Endodermal cell (in vitro differentiated cells): Measurements from ENCODE around the gene IGSF21. TPM values are rescaled to one million over a fixed set of nuclear protein-coding genes. Genes with fewer than 3 reads are reported as not detected.

Source experiments
- DNase-seq: peaks from one replicate; pipeline ENCODE4 v3.0.0-alpha.2; 2017
- H3K27ac ChIP-seq: 2 replicates; pipeline ENCODE4 v1.5.1; 2013; ENCODE audit warnings: mild to moderate bottlenecking, low read depth, low read length, moderate library complexity
- H3K27me3 ChIP-seq: 2 replicates; pipeline ENCODE4 v1.6.1; 2013; ENCODE audit warnings: mild to moderate bottlenecking, low read length, moderate library complexity; ENCODE audit not compliant: insufficient read depth, control insufficient read depth, poor library complexity, severe bottlenecking
- H3K36me3 ChIP-seq: 2 replicates; pipeline ENCODE4 v1.7.0; 2013; ENCODE audit warnings: mild to moderate bottlenecking, low read length, moderate library complexity; ENCODE audit not compliant: control insufficient read depth, insufficient read depth
- H3K4me1 ChIP-seq: one replicate; pipeline ENCODE4 v1.7.0; 2013; ENCODE audit warnings: low read length; ENCODE audit not compliant: control insufficient read depth, insufficient read depth
- H3K4me3 ChIP-seq: 2 replicates; pipeline ENCODE4 v1.5.1; 2013; ENCODE audit warnings: mild to moderate bottlenecking, low read length, moderate library complexity
- H3K9ac ChIP-seq: 2 replicates; pipeline ENCODE4 v1.6.1; 2013; ENCODE audit warnings: mild to moderate bottlenecking, low read length, moderate library complexity; ENCODE audit not compliant: poor library complexity, severe bottlenecking; ENCODE audit errors: extremely low read depth
- H3K9me3 ChIP-seq: 2 replicates; pipeline ENCODE4 v1.6.1; 2013; ENCODE audit warnings: mild to moderate bottlenecking, low read length, moderate library complexity; ENCODE audit not compliant: control insufficient read depth
- H3K27ac Mint-ChIP-seq: 2 replicates; pipeline ENCODE4 v1.8.0; 2020; ENCODE audit warnings: mixed read lengths
- H3K27me3 Mint-ChIP-seq: 2 replicates; pipeline ENCODE4 v1.8.0; 2021; ENCODE audit warnings: mild to moderate bottlenecking, mixed read lengths; ENCODE audit not compliant: insufficient read depth
- H3K36me3 Mint-ChIP-seq: 2 replicates; pipeline ENCODE4 v1.8.0; 2020; ENCODE audit warnings: low read depth, mixed read lengths
- H3K4me1 Mint-ChIP-seq: 2 replicates; pipeline ENCODE4 v1.8.0; 2020; ENCODE audit warnings: mixed read lengths
- H3K4me3 Mint-ChIP-seq: 2 replicates; pipeline ENCODE4 v1.8.0; 2020; ENCODE audit warnings: mild to moderate bottlenecking, moderate library complexity, mixed read lengths
- H3K9me3 Mint-ChIP-seq: 2 replicates; pipeline ENCODE4 v1.8.0; 2020; ENCODE audit warnings: mild to moderate bottlenecking, mixed read lengths
- WGBS, 2 experiments: methylation state at CpG; one replicate each; pipeline versions ENCODE4 v1.1.5 to v1.1.7; 2013; ENCODE audit warnings: missing lambda C conversion rate in 2 of 2, mixed read lengths in 1 of 2; ENCODE audit not compliant: insufficient coverage in 1 of 2, insufficient read length in 1 of 2; 5-methylcytosine and 5-hydroxymethylcytosine counted together
- total RNA-seq, 2 donors: library from RNA; stranded (reverse); fragmentation: NEBNext Ultra II Directional in 1 of 2; extraction: Animal tissue kit (Norgen Biotek cat#: 25700) in 1 of 2; gene quantifications; 2 replicates in 1 of 2; 3 replicates in 1 of 2; pipeline ENCODE4 v1.2.1, GENCODE V29; 2021
- TF ChIP-seq, protein P1 (sequence below): fragments of 200-600 bp; sonication (generic); conservative IDR thresholded peaks from 2 replicates; pipeline ENCODE4 v1.5.0; 2021; ENCODE audit warnings: antibody characterized with exemption, mild to moderate bottlenecking

The IGSF21 gene
- total RNA-seq, 2 donors from 2014 or later, result 1.3 to 1.7 TPM

GRCh38 chr1:18233176-18233864 is 125.7 kb downstream of the IGSF21 start:
- no peaks in the 10 kb centered on the region for H3K36me3 Mint-ChIP-seq
- Histone ChIP-seq H3K9ac (no peak overlapping the region), H3K27me3 (no peaks in the 10 kb centered on the region), H3K4me3 (no peak overlapping the region), H3K9me3 (peaks cover 10% of the 10 kb centered on the region), H3K27ac (no peak overlapping the region), H3K36me3 (no peaks in the 10 kb centered on the region), H3K4me1 (peaks cover 17% of the 10 kb centered on the region)
- TF ChIP-seq, protein P1, sequence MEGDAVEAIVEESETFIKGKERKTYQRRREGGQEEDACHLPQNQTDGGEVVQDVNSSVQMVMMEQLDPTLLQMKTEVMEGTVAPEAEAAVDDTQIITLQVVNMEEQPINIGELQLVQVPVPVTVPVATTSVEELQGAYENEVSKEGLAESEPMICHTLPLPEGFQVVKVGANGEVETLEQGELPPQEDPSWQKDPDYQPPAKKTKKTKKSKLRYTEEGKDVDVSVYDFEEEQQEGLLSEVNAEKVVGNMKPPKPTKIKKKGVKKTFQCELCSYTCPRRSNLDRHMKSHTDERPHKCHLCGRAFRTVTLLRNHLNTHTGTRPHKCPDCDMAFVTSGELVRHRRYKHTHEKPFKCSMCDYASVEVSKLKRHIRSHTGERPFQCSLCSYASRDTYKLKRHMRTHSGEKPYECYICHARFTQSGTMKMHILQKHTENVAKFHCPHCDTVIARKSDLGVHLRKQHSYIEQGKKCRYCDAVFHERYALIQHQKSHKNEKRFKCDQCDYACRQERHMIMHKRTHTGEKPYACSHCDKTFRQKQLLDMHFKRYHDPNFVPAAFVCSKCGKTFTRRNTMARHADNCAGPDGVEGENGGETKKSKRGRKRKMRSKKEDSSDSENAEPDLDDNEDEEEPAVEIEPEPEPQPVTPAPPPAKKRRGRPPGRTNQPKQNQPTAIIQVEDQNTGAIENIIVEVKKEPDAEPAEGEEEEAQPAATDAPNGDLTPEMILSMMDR, result no peak
- WGBS, 2 experiments, result 94% methylated on average over 5 of the region's 5 CpGs; no CpG with 5 or more reads in 1 of the 2 experiments
- H3K4me1 Mint-ChIP-seq, result peaks cover 31% of the 10 kb centered on the region
- H3K4me3 Mint-ChIP-seq, result no peak overlapping the region
- peak; percentile 59 for DNase-seq
- H3K9me3 Mint-ChIP-seq, result peaks cover 12% of the 10 kb centered on the region
- H3K27ac Mint-ChIP-seq, result no peak overlapping the region
- peaks cover 12% of the 10 kb centered on the region for H3K27me3 Mint-ChIP-seq

- WGBS, 2 experiments, result 76 to 82% methylated on average over 3 to 6 of the region's 6 CpGs
- H3K9me3 Mint-ChIP-seq, result peaks cover 12% of the 10 kb centered on the region
- Histone ChIP-seq H3K27me3 (no peaks in the 10 kb centered on the region), H3K9ac (no peak overlapping the region), H3K36me3 (no peaks in the 10 kb centered on the region), H3K4me1 (peaks cover 20% of the 10 kb centered on the region), H3K4me3 (no peak overlapping the region), H3K27ac (no peak overlapping the region), H3K9me3 (peaks cover 10% of the 10 kb centered on the region)
- H3K36me3 Mint-ChIP-seq, result no peaks in the 10 kb centered on the region
- peaks cover 42% of the 10 kb centered on the region for H3K4me1 Mint-ChIP-seq
- no peak overlapping the region for H3K27ac Mint-ChIP-seq
- DNase-seq, result peak; percentile 90
- H3K4me3 Mint-ChIP-seq, result no peak overlapping the region
- TF ChIP-seq, protein P1, result peak; percentile 94
- H3K27me3 Mint-ChIP-seq, result peaks cover 6% of the 10 kb centered on the region
These were observed 127.2 kb downstream of the IGSF21 start for GRCh38 chr1:18234790-18235242.

DNA sequence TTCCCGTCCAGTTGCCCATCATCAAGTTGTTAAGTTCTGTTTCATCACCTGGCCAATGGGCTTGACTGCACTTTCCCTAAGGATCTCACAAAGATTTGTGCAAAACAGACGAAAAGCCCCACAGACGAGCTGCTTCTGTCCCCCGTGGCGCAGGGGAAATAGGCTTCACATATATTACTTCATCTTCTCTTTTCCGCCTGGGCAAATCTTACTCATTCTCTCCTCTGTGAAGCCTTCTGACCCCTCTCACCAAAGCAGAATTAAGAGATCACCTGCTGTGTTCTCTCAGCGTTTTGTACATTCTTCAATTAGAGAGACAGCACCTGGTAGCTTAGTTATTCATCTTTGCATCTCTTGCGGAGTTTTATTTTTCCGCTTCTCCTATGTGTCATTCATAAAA is 129.8 kb downstream of the IGSF21 start:
- no peak overlapping the region for H3K27ac ChIP-seq

More for the DNA sequence above, 129.8 kb downstream of the IGSF21 start:
- WGBS, 2 experiments, result 77 to 84% methylated on average over 7 to 8 of the region's 9 CpGs
- Histone ChIP-seq H3K4me1 (peaks cover 19% of the 10 kb centered on the region), H3K4me3 (no peak overlapping the region), H3K9me3 (no peaks in the 10 kb centered on the region), H3K36me3 (no peaks in the 10 kb centered on the region), H3K9ac (no peak overlapping the region), H3K27me3 (peaks cover 14% of the 10 kb centered on the region)
- Mint-ChIP-seq H3K9me3 (no peaks in the 10 kb centered on the region), H3K27ac (no peak overlapping the region), H3K27me3 (peaks cover 12% of the 10 kb centered on the region), H3K36me3 (no peaks in the 10 kb centered on the region), H3K4me1 (peaks cover 35% of the 10 kb centered on the region), H3K4me3 (no peak overlapping the region)
- TF ChIP-seq, protein P1, result no peak
- DNase-seq, result no peak
